Dendritic cell treated with granulocyte-macrophage colony-stimulating factor and Interleukin-4, amounts not matched to agents 40 ng/mL and 50 ng/mL, for 4 days (primary cell): ENCODE results near the gene PIP5K1B.
A peak's percentile ranks its signal among the peaks of the same experiment; 100 is the strongest.

Experiments used
- H3K27ac Mint-ChIP-seq: one replicate; pipeline ENCODE4 v1.8.0; 2022; ENCODE audit warnings: mild to moderate bottlenecking, mixed read lengths
- H3K27me3 Mint-ChIP-seq: one replicate; pipeline ENCODE4 v1.8.0; 2022; ENCODE audit warnings: mild to moderate bottlenecking, mixed read lengths
- H3K36me3 Mint-ChIP-seq: one replicate; pipeline ENCODE4 v1.8.0; 2022; ENCODE audit warnings: low read depth, mixed read lengths
- H3K4me1 Mint-ChIP-seq: one replicate; pipeline ENCODE4 v1.8.0; 2022; ENCODE audit warnings: low read depth, mixed read lengths
- H3K4me3 Mint-ChIP-seq: one replicate; pipeline ENCODE4 v1.8.0; 2022; ENCODE audit warnings: mild to moderate bottlenecking, moderate library complexity, mixed read lengths
- H3K9me3 Mint-ChIP-seq: one replicate; pipeline ENCODE4 v1.8.0; 2022; ENCODE audit warnings: mixed read lengths
- intact Hi-C: fragments of 100-400 bp; cut with micrococcal nuclease; formaldehyde crosslinking; loops from one replicate; pipeline ENCODE4 v1.15.0; 2022

Gene PIP5K1B

GRCh38 chr9:68869022-68869421 is 164.0 kb downstream of the PIP5K1B start:
- H3K27me3 Mint-ChIP-seq: no peaks in the 10 kb centered on the region
- intact Hi-C loops: no loop called here
- no peaks in the 10 kb centered on the region for H3K9me3 Mint-ChIP-seq
- H3K27ac Mint-ChIP-seq: no peak overlapping the region
- no peaks in the 10 kb centered on the region for H3K4me1 Mint-ChIP-seq
- H3K4me3 Mint-ChIP-seq: no peak overlapping the region
- H3K36me3 Mint-ChIP-seq: no peaks in the 10 kb centered on the region

GRCh38 chr9:68870086-68870485 is 165.0 kb downstream of the PIP5K1B start:
- Mint-ChIP-seq H3K9me3 (no peaks in the 10 kb centered on the region), H3K27me3 (no peaks in the 10 kb centered on the region), H3K36me3 (no peaks in the 10 kb centered on the region), H3K27ac (no peak overlapping the region), H3K4me3 (no peak overlapping the region), H3K4me1 (no peaks in the 10 kb centered on the region)
- intact Hi-C loops: no loop called here

DNA sequence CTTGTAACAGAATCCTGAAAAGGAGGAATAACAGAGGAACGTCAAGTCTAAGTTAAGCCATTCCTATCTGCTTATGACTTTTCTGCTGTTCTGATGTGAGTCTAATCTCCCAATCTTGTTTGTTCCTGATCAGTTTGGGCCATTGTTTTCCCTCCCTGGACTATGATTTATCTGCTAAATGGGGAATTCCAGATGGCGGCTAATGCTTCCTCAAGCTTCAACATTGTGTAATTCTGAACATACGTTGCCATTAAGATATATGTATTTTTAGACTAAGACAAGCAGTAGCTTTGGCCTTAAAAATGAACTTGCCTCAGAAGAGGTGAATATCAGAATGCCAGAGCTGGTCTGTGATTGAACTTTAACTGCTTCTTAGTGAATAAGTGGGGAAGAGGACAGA is 166.2 kb downstream of the PIP5K1B start:
- Mint-ChIP-seq H3K9me3 (no peaks in the 10 kb centered on the region), H3K27ac (no peak overlapping the region), H3K36me3 (no peaks in the 10 kb centered on the region), H3K4me1 (no peaks in the 10 kb centered on the region), H3K27me3 (no peaks in the 10 kb centered on the region), H3K4me3 (no peak overlapping the region)
- intact Hi-C loops: no loop called here

DNA sequence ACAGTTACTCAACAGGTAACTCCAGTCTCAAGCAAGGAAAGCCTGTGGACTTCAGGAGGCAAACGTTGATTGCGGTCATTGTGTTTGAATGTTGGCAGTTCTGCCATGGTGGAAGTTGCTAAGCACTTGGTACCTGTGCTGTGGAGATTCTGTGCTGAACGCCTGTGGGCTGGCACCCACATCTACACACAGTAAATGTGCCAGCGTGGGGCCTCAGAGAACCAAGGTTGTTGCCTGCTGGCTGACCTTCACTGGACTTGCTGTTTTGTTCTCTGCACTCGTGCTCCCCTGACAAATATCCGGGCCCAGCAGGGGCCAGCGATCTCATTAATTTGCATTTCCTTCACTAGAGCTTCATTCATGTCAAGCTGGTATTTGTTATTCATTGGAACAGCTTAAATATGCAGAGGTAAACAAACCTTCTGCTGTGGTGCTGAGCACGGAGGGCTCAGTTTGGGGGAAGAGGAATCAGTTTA is 167.0 kb downstream of the PIP5K1B start:
- intact Hi-C loops: no loop called here
- Mint-ChIP-seq H3K27me3 (no peaks in the 10 kb centered on the region), H3K27ac (no peak overlapping the region), H3K9me3 (no peaks in the 10 kb centered on the region), H3K36me3 (no peaks in the 10 kb centered on the region), H3K4me3 (no peak overlapping the region), H3K4me1 (no peaks in the 10 kb centered on the region)

GRCh38 chr9:68873179-68873578 is 168.1 kb downstream of the PIP5K1B start:
- H3K9me3 Mint-ChIP-seq: no peaks in the 10 kb centered on the region

DNA sequence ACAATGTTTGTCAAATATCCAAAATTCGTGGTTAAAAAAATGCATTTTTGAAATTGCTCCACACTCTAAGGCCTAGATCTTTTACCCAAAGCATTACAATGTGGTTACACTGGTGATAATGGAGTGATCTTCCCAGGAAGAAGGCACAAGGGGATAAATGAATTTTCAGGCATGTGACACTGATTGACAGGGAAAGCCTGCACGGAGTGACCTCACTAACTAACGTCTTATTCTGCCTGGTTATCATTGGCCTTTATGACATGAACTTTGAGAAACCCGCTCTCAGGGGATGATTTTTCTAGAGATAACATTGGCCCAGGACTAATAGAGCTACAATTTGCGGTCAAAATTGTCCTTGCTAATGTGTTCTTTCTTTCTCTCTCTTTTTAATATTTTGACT is 171.2 kb downstream of the PIP5K1B start:
- Mint-ChIP-seq H3K36me3 (no peaks in the 10 kb centered on the region), H3K9me3 (no peaks in the 10 kb centered on the region), H3K27me3 (no peaks in the 10 kb centered on the region), H3K4me3 (no peak overlapping the region), H3K27ac (no peak overlapping the region), H3K4me1 (peaks cover 11% of the 10 kb centered on the region)
- intact Hi-C loops: no loop called here

More at GRCh38 chr9:68873179-68873578, 168.1 kb downstream of the PIP5K1B start:
- H3K27ac Mint-ChIP-seq: no peak overlapping the region
- H3K36me3 Mint-ChIP-seq: no peaks in the 10 kb centered on the region
- peaks cover 3% of the 10 kb centered on the region for H3K4me1 Mint-ChIP-seq
- H3K27me3 Mint-ChIP-seq: no peaks in the 10 kb centered on the region
- H3K4me3 Mint-ChIP-seq: no peak overlapping the region
- intact Hi-C loops: no loop called here

DNA sequence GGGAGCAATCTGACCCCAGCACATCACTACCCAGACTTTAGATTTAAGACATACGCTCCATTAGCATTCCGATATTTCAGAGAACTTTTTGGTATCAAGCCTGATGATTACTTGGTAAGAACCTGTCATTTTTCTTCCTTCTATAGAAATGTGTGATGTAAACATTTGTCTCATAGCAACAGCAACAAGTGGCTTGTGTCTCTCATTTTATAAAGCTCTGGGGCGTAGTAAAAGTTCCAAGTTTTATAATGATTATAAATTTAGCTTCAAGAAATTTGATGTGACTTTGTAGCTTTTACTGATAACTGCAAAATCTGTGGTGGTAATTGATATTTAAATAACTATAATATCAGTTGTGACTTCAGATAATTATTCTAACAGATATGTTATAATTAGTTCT is 171.6 kb downstream of the PIP5K1B start:
- peaks cover 11% of the 10 kb centered on the region for H3K4me1 Mint-ChIP-seq
- no peak overlapping the region for H3K27ac Mint-ChIP-seq
- intact Hi-C loops: no loop called here
- H3K9me3 Mint-ChIP-seq: no peaks in the 10 kb centered on the region
- H3K4me3 Mint-ChIP-seq: no peak overlapping the region
- H3K27me3 Mint-ChIP-seq: no peaks in the 10 kb centered on the region
- H3K36me3 Mint-ChIP-seq: no peaks in the 10 kb centered on the region

DNA sequence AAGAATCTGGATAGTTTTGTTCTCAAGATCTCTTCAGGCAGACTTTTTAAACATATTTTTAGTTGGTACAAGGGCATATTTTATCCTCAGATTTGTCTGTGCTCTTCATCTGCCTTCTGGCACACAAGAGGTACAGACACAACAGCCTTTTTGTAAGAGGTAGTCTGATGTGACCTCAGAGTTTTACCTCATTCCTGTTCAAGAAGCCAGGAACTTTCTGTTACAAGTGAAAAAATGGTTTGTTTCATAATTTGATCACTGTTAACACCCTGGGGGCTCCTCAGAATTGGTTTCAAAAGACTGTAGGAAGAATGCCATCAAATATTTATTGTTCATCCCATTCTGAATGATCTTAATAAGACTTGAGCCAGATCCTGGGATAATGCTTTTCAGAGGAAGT is 172.2 kb downstream of the PIP5K1B start:
- no peaks in the 10 kb centered on the region for H3K36me3 Mint-ChIP-seq
- no peaks in the 10 kb centered on the region for H3K9me3 Mint-ChIP-seq
- no peaks in the 10 kb centered on the region for H3K27me3 Mint-ChIP-seq
- H3K4me1 Mint-ChIP-seq: peaks cover 11% of the 10 kb centered on the region
- intact Hi-C loops: no loop called here
- H3K4me3 Mint-ChIP-seq: no peak overlapping the region
- H3K27ac Mint-ChIP-seq: no peak overlapping the region

DNA sequence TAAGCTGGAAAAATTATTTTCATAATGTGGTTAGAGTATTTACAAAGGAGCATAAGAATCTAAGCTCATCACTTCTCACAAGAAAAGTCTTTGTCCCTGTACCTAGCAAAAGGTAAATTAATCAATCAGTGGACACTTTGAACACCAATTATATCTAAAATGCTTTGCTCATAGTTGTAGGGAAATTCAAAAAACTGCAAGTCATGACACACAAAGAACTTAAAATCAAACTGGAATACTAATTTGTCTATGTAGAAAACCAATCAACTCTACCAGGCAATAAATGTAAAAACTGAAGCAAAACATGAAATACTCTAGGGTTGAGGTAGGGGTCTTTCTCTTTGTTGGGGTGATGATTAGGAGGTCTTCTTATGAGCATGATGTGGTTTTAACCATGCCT is 173.4 kb downstream of the PIP5K1B start:
- H3K36me3 Mint-ChIP-seq: no peaks in the 10 kb centered on the region
- no peak overlapping the region for H3K4me3 Mint-ChIP-seq
- H3K27me3 Mint-ChIP-seq: no peaks in the 10 kb centered on the region
- H3K27ac Mint-ChIP-seq: no peak overlapping the region
- peaks cover 17% of the 10 kb centered on the region for H3K4me1 Mint-ChIP-seq
- H3K9me3 Mint-ChIP-seq: no peaks in the 10 kb centered on the region
- intact Hi-C loops: no loop called here

- Mint-ChIP-seq H3K4me1 (peaks cover 29% of the 10 kb centered on the region), H3K27ac (no peak overlapping the region), H3K9me3 (no peaks in the 10 kb centered on the region)
These were observed 178.2 kb downstream of the PIP5K1B start for GRCh38 chr9:68883224-68883623.

GRCh38 chr9:68887232-68887631 is 182.2 kb downstream of the PIP5K1B start:
- Mint-ChIP-seq H3K4me1 (peaks cover 21% of the 10 kb centered on the region), H3K9me3 (no peaks in the 10 kb centered on the region), H3K27ac (no peak overlapping the region), H3K27me3 (no peaks in the 10 kb centered on the region), H3K4me3 (no peak overlapping the region), H3K36me3 (no peaks in the 10 kb centered on the region)
- intact Hi-C loops: no loop called here

More at GRCh38 chr9:68883224-68883623, 178.2 kb downstream of the PIP5K1B start:
- Mint-ChIP-seq H3K27me3 (no peaks in the 10 kb centered on the region), H3K4me3 (no peak overlapping the region), H3K36me3 (no peaks in the 10 kb centered on the region)
- intact Hi-C loops: no loop called here

- no peak overlapping the region for H3K4me3 Mint-ChIP-seq
These were observed 189.5 kb downstream of the PIP5K1B start for GRCh38 chr9:68894502-68894901.

DNA sequence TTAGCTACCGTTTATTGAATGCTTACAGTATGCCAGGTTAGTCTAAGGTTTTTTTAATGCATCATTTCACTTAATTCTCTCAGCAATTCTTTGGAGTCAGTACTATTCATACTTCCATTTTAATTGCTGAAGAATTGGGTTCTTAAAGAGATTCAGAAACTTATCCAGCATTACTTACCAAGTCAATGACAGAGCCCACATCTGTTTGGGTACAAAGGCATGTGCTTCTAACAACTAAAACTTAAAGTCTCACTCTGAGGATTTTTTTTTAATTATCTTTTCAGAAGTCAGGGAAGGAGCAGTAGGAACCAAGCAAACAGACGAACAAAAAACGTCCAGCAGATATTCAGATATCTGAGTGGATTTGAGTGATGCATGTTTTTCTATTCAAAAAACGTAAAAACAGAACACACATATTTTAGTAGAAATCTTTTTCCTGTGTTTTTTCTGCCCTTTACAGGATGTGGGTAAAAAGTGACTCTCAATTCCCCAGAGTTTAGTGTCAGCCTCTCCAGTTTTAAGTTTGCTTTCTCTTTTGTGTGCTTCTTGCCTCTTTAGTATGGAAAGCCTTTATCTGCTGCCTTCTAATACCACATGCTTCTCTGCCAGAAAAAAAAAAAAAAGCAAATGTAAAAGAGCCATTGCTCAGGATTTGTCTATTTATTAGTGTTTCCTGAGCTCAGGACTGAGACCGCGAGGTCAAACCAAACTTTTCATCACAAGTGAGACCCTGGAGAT is 190.9 kb downstream of the PIP5K1B start:
- Mint-ChIP-seq H3K9me3 (no peaks in the 10 kb centered on the region), H3K36me3 (no peaks in the 10 kb centered on the region), H3K4me1 (peaks cover 23% of the 10 kb centered on the region), H3K27ac (peak overlapping the region; percentile 34), H3K27me3 (no peaks in the 10 kb centered on the region), H3K4me3 (peak overlapping the region; percentile 8)
- intact Hi-C loops: no loop called here

More at GRCh38 chr9:68894502-68894901, 189.5 kb downstream of the PIP5K1B start:
- Mint-ChIP-seq H3K36me3 (no peaks in the 10 kb centered on the region), H3K4me1 (peaks cover 23% of the 10 kb centered on the region), H3K27me3 (no peaks in the 10 kb centered on the region), H3K27ac (no peak overlapping the region), H3K9me3 (no peaks in the 10 kb centered on the region)
- intact Hi-C loops: no loop called here

DNA sequence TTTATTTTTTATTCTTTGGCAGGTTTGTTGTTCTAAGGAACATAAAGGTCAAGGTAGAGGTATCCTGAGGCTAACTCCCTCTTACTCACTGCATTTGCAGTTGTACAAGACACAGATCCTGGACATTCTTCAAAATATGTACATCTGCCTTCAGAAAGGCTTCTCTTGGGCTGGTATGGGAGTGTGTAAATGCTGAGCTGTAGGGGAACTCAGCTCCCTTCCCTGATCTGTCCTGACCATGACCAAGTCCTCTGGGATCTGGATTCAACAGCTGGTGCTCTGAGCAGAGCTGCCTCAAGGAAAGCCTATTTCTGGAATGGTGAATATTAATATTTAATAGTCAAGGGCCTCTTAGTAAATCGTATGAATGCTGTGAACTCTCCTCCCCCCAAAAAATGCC is 191.4 kb downstream of the PIP5K1B start:
- Mint-ChIP-seq H3K27me3 (no peaks in the 10 kb centered on the region), H3K9me3 (no peaks in the 10 kb centered on the region), H3K27ac (peak overlapping the region; percentile 34), H3K4me1 (peaks cover 23% of the 10 kb centered on the region), H3K36me3 (no peaks in the 10 kb centered on the region), H3K4me3 (no peak overlapping the region)
- intact Hi-C loops: no loop called here

GRCh38 chr9:68897577-68898145 is 192.6 kb downstream of the PIP5K1B start:
- H3K36me3 Mint-ChIP-seq: no peaks in the 10 kb centered on the region
- no peaks in the 10 kb centered on the region for H3K27me3 Mint-ChIP-seq
- H3K27ac Mint-ChIP-seq: no peak overlapping the region
- no peak overlapping the region for H3K4me3 Mint-ChIP-seq
- peaks cover 31% of the 10 kb centered on the region for H3K4me1 Mint-ChIP-seq
- H3K9me3 Mint-ChIP-seq: no peaks in the 10 kb centered on the region
- intact Hi-C loops: no loop called here
